Ascending aorta (tissue), 2 donors: ENCODE results near the gene PTPRE. TPM values are rescaled to one million over a fixed set of nuclear protein-coding genes. Genes with fewer than 3 reads are reported as not detected.

ENCODE experiments used
- DNase-seq, 2 donors: peaks; one replicate each; pipeline ENCODE4 v3.0.0-alpha.2; 2019; ENCODE audit warnings: low spot score in 2 of 2
- H3K27ac ChIP-seq, 2 donors: fragments of 200-600 bp; sonication (generic); one replicate each; pipeline ENCODE4 v1.5.1; 2016 to 2017; ENCODE audit warnings: mild to moderate bottlenecking in 1 of 2
- H3K27me3 ChIP-seq: fragments of 200-600 bp; sonication (generic); one replicate; pipeline ENCODE4 v1.5.1; 2017
- H3K36me3 ChIP-seq, 2 donors: fragments of 200-600 bp; sonication (generic); one replicate each; pipeline ENCODE4 v1.5.1; 2016
- H3K4me1 ChIP-seq, 2 donors: fragments of 200-600 bp; sonication (generic); one replicate each; pipeline ENCODE4 v1.5.1; 2016 to 2017; ENCODE audit warnings: mild to moderate bottlenecking in 1 of 2
- H3K4me3 ChIP-seq, 2 donors: fragments of 200-600 bp; sonication (generic); one replicate each; pipeline ENCODE4 v1.5.1; 2016 to 2017; ENCODE audit warnings: mild to moderate bottlenecking in 1 of 2
- H3K9me3 ChIP-seq, 2 donors: fragments of 200-600 bp; sonication (generic); one replicate each; pipeline ENCODE4 v1.5.1; 2016
- CTCF ChIP-seq, 3 experiments: fragments of 200-600 bp in 2 of 3; fragments of 450-650 bp in 1 of 3; sonication (generic) in 2 of 3; IDR thresholded peaks; one replicate each; pipeline ENCODE4 v1.5.1; 2016 to 2019; ENCODE audit warnings: antibody characterized with exemption in 3 of 3, mild to moderate bottlenecking in 1 of 3, moderate library complexity in 1 of 3
- intact Hi-C: fragments of 100-400 bp; cut with DNase I; formaldehyde crosslinking; loops from one replicate; pipeline ENCODE4 v1.15.1; 2023
- total RNA-seq: library from RNA; depleted of rRNA; stranded (reverse); fragments of >200 nt; gene quantifications from one replicate; pipeline ENCODE4 v1.1.0, GENCODE V29; 2016

PTPRE gene
- total RNA-seq, 1 donor from 2014 or later, result 14.5 TPM

- DNase-seq, result no peak
- Histone ChIP-seq H3K27ac (no peak overlapping the region), H3K4me1 (no peaks in the 10 kb centered on the region), H3K36me3 (no peaks in the 10 kb centered on the region), H3K4me3 (no peak overlapping the region), H3K27me3 (no peaks in the 10 kb centered on the region), H3K9me3 (no peaks in the 10 kb centered on the region)
- intact Hi-C loops, result no loop called here
- TF ChIP-seq CTCF (IDR thresholded peaks at IDR 0.05), result no peak
Measured at GRCh38 chr10:127878475-127879055, 28.3 kb upstream of the PTPRE start.

- Histone ChIP-seq H3K36me3 (no peaks in the 10 kb centered on the region), H3K4me3 (no peak overlapping the region), H3K27ac (peak overlapping the region; percentile 16 to 40), H3K4me1 (no peaks in the 10 kb centered on the region), H3K27me3 (no peaks in the 10 kb centered on the region), H3K9me3 (no peaks in the 10 kb centered on the region)
- DNase-seq, result no peak
- no peak for TF ChIP-seq CTCF (IDR thresholded peaks at IDR 0.05)
- intact Hi-C loops, result no loop called here
Measured at GRCh38 chr10:127880557-127880956, 26.3 kb upstream of the PTPRE start.

- no peaks in the 10 kb centered on the region for H3K9me3 ChIP-seq
- no peak for DNase-seq
- H3K27ac ChIP-seq, result peak overlapping the region; percentile 6 to 32
- no peak for TF ChIP-seq CTCF (IDR thresholded peaks at IDR 0.05)
- H3K4me1 ChIP-seq, result no peaks in the 10 kb centered on the region
- no peak overlapping the region for H3K4me3 ChIP-seq
- intact Hi-C loops, result no loop called here
- no peaks in the 10 kb centered on the region for H3K36me3 ChIP-seq
- no peaks in the 10 kb centered on the region for H3K27me3 ChIP-seq
Measured at GRCh38 chr10:127881262-127881661, 25.6 kb upstream of the PTPRE start.

GRCh38 chr10:127882391-127882790 is 24.5 kb upstream of the PTPRE start:
- no peak for TF ChIP-seq CTCF (IDR thresholded peaks at IDR 0.05)
- Histone ChIP-seq H3K27ac (no peak overlapping the region), H3K36me3 (no peaks in the 10 kb centered on the region), H3K4me1 (no peaks in the 10 kb centered on the region), H3K27me3 (no peaks in the 10 kb centered on the region), H3K4me3 (no peak overlapping the region), H3K9me3 (no peaks in the 10 kb centered on the region)
- DNase-seq, result no peak
- intact Hi-C loops, result no loop called here

GRCh38 chr10:127882801-127883459 is 24.0 kb upstream of the PTPRE start:
- no peak overlapping the region for H3K4me3 ChIP-seq
- H3K27me3 ChIP-seq, result no peaks in the 10 kb centered on the region
- no peaks in the 10 kb centered on the region for H3K4me1 ChIP-seq
- H3K27ac ChIP-seq, result no peak overlapping the region
- DNase-seq, result no peak
- no peaks in the 10 kb centered on the region for H3K9me3 ChIP-seq
- intact Hi-C loops, result no loop called here
- TF ChIP-seq CTCF (IDR thresholded peaks at IDR 0.05), result no peak
- no peaks in the 10 kb centered on the region for H3K36me3 ChIP-seq
